Measurements from ENCODE around the gene FHIT.
A peak's percentile ranks its signal among the peaks of the same experiment; 100 is the strongest.

FHIT gene

DNA sequence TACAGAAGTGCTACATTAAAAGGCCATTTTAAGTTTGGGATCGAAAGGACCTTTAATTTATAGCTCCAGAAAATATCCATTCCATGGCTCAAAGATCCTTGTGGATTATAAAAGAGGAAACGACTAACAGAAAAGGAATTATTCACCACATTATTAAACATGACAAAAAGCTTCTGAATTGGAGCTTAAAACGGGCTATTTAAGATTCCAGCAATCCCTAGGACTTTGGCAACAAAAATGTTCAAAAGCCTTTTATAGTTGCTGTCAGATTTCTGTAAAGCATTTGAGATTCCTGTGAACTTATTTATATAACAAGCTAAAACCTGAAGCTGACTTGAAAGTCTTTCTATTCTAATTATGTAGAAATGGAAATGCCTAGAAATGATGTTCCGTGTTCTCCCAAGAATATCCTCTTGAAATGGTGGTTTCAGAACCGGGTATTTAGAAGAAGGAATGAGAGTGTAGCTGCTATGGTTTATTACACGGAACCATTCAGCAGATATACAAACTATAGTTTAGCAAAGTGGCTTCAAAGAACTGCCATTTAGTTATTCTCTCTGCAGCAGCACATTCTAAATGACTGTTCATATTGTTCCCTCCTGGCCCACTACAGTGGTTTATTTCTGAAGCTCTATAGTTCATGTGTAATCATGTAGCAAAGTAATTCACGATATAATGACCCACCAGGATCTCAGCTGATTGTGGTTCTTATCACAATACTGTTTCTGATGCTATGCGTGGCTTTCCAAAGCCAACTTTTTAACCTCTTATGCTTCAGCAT, 961.7 kb downstream of the FHIT start:
- intact Hi-C loops (cut with DNase I): no loop called here
- DNase-seq: no peak

DNA sequence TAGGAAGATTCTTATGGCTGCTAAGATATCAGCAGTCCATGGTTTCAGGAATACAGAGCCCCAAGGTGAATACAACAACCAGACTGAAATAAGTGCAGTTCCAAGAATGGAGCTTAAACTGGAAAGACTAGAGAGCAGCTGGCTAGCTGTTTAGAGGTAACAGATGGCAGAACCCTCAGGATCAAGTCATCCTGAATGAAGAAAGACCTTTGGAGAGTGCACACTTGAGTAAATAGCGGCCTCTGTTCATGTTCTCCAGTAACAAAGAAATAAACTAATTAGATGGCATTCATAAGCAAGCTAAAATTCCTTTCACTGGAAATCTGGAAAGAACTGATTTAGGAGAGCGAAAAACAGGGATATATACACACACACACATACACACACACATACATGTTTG, 968.4 kb downstream of the FHIT start:
- intact Hi-C loops (cut with DNase I): no loop called here
- no peak for DNase-seq

DNA sequence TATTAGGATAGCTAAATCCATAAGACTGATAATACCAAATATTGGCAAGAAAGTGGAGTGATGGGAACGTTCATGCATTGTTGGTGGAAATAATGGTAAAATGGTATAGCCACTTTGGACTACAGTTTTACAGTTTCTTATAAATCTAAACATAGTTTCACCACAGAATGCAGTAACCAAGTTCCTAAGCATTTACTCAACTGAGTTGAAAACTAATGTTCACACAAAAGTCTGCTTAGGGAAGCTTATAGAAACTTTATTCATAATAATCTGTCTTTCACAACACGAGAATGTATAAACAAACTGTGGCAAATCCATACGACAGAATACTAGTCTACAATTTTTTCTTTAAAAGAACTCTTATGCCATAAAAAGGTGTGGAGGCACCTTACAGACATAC, 969.3 kb downstream of the FHIT start:
- intact Hi-C loops (cut with DNase I): no loop called here

DNA sequence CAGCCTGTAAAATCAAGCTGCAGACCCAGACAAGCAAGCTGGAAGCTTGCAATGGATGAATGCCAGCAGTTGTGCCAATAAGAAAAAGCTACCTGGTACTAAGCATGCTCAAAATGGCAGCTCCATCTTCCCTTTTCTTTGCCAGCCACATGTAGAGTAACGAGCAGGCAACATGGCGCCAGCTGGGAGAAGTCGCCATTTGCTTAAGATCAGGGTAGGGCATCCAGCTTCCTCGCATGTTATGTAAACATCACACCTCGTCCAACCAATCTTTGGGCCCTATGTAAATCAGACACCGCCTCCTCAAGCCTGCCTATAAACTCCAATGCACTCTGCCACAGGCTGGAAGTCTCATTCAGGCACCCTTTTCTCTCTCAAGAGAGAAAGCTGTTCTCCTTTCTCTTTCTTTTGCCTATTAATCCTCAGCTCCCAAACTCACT, 973.9 kb downstream of the FHIT start:
- intact Hi-C loops (cut with DNase I): no loop called here
- DNase-seq: peak in 22 of 42 donors; percentile 3 to 56 (median 15)

More for the DNA sequence above, 969.3 kb downstream of the FHIT start:
- no peak for DNase-seq

DNA sequence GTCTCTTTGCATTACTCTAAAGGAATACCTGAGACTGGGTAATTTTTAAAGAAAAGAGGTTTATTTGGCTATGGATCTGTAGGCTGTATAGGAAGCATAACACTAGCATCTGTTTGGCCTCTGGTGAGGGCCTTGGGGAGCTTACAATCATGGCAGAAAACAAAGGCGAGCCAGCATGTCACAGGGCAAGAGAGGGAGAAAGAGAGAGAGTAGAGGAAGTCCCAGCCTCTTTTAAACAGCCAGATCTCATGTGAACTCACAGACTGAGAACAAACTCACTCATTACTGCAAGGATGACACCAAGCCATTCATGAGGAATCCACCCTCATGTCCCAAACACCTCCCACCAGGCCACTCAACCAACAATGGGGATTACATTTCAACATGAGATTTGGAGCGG, 974.6 kb downstream of the FHIT start:
- intact Hi-C loops (cut with DNase I): no loop called here
- no peak for DNase-seq

DNA sequence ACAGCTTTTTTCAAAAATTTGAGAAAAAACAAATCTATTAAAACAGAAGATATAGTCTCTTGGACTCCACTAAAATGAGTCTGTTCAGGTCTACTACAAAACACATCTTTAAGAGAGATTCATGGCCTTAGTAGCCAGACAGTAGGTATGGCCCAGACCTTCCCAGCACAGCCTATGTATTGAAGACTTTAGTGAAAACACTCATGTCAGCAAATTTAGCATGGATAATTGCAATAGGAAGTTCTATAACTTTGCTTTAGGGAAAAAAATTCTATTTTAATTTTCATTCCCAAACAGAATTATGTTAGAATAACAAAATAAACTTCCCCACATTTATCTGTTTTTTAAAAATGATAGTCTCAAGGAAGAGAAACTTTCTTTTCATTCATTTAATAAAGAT, 976.6 kb downstream of the FHIT start:
- intact Hi-C loops (cut with DNase I): no loop called here
- no peak for DNase-seq

DNA sequence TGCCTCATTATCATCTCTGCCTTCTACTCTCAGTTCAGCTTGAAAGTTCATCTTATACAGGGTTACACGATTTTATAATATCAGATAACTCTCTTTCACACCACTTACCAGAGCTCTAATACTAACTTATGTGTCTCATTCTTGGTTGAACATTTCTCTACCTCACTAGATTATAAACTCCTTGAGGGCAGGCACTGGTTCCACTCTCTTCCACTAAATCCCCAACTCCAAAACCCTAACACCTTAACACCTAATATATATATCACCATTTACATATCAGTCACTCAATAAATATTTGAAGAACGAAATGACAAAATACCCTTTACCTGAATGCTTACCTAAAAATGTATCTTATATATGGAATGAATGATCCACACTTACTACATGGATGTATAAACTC, 977.2 kb downstream of the FHIT start:
- no peak for DNase-seq
- intact Hi-C loops (cut with DNase I): no loop called here

DNA sequence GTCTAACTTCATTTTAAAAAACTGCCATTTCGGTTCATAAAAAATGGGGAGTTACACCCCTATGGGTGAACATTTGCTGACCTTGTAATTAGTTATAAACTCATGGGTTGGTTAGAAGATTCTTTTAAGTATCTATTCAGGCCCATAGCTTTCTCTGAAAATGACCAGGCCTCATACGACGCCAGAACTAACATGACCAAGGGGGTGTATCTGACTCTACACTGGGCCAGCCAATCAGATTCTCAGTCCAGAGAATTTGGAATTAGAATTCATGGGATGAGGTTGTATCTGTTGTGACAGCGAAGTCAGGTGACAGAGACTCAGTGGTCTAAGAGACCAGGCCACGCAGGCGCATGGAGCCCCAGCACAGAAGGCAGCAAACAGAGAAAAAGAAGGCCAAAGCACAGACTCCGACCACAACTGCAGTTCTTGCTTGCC, 981.4 kb downstream of the FHIT start:
- intact Hi-C loops (cut with DNase I): no loop called here
- no peak for DNase-seq

DNA sequence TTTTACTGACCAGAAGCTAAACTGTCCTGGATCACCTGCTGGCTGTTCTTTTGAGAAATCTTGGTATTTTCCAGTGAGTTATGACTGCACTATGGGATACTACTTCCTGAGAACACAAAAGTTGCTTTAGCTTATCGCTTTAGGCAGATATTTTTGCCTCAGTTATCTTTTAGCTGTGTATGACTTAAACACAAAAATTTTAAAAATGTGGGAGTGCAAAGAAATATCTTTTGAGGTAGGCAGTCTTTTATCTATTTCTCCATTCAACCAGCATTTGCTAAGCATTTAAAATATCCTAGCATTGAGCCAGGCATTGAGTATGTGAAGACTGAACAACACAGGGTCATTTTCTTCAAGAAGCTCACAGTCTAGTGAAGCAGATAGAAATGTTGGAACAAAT, 981.9 kb downstream of the FHIT start:
- DNase-seq: no peak
- intact Hi-C loops (cut with DNase I): no loop called here

DNA sequence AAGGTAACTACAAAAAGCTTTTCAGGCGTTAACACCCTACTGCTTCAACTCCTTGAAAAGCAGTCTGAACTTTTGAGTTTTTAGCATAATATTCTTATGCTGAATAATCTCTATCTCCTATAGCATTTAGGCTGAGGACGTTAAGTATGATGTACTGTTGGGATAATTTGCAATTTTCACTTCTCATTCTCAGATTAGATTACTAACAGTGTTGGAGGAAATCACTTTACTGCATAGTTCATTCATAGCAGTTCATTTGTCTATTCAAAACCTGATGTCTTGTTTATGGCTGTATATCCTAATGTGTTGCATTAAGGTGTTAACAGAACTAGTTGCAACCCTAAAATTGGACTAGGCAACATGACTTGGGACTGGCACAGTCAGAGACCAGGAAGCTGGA, 983.1 kb downstream of the FHIT start:
- intact Hi-C loops (cut with DNase I): no loop called here
- DNase-seq: no peak

DNA sequence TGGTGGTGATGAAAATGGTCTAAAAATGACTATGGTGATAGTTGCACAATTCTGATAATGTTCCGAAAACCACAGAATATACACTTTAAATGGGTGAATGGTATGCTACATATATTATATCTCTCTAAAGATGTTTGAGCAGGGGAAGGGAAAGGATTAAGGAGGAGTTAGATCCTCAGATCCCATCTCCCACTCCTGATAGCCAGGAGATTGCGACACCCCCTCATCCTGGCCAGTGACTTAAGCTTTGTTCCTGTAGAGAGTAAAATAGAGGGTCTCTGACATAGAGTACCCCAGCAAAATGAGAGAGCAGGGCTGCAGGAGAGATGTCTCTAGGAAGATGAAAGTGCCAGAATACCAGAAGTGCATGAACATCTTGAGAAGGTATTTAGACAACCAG, 984.8 kb downstream of the FHIT start:
- no peak for DNase-seq
- intact Hi-C loops (cut with DNase I): no loop called here

DNA sequence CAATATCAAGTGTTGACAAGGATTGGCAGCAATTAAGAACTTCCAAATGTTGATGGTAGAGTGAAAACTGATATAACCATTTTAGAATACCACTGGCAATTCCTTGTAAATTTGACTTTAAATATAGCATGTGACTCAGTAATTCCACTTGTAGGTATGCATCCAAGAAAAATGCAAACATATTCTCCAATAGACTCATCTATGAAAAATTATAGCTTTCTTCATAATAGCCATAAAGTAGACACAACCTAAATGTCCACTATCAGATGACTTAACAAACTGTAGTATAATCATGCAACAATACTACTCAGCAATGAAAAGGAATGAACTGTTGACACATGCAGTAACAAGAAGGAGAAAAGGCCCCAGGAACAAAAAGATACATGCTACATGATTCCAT, 988.1 kb downstream of the FHIT start:
- intact Hi-C loops (cut with DNase I): no loop called here
- no peak for DNase-seq

DNA sequence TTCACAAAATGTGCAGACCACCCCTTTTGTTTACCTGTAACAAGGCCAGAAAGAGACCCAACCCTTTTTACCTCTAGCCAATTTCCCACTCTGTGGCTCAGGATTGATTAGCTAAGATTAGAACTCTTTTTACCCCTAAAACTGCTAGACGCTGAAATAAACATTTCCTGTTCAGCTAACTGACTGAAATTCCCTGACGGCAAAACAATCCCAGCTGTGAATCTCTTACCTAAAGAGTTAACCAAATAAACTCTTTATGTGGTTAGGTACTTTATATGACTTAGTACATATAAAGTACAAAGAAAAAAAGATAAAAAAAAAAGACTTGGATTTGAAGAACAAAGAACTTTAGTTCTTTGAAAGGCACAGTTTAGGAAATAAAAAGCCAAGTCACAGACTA, 988.7 kb downstream of the FHIT start:
- intact Hi-C loops (cut with DNase I): no loop called here
- DNase-seq: no peak

DNA sequence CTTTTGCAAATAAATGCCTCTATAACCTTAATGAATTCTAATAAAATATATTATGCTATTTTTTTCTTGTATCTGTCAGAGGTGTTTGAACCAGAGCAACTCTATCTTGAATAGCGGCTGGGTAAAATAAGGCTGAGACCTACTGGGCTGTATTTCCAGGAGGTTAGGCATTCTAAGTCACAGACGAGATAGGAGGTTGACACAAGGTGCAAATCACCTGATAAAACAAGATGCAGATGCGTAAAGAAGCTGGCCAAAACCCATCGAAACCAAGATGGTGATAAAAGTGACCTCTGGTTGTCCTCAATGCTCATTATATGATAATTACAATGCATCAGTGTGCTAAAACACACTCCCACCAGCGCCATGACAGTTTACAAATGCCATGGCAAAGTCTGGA, 990.7 kb downstream of the FHIT start:
- intact Hi-C loops (cut with DNase I): no loop called here
- no peak for DNase-seq

DNA sequence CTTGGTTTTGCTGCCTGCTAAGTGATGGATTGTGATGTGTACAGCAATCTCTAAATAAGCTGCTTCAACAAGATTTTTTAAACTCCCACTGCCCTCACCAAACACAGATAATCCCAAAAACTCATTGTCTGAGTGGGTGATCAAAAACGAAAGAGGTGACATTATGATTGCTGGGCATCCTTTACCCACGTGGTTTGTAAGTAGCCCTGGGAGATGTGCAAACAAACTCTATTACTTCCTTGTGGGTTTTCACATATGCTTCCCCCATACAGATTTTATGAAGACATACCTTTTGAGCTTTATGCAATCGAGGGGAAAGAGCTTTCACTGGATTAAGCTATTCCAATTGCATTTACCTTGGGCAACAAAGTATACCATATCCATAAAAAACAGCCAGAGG, 1000.4 kb downstream of the FHIT start:
- no peak for DNase-seq
- intact Hi-C loops (cut with DNase I): no loop called here

DNA sequence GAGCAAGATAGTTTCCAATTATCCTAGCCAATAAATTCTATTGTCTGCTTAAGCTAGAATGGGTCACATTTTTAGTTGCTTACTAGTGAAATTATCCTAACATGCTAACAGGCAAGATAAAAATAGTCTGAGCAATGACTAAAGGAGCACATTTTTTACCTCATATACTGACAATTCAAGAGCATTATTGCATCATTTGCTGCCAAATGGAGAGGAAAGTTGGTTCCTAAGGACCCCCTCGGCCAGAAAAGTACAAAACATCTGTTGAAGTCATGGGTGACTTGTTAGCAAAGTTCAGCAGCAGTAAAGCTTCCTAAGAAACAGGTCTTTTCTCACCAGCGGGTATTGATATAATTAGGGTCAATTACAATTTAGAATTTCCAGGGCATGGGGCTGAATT, 1001.0 kb downstream of the FHIT start:
- intact Hi-C loops (cut with DNase I): no loop called here
- DNase-seq: no peak

DNA sequence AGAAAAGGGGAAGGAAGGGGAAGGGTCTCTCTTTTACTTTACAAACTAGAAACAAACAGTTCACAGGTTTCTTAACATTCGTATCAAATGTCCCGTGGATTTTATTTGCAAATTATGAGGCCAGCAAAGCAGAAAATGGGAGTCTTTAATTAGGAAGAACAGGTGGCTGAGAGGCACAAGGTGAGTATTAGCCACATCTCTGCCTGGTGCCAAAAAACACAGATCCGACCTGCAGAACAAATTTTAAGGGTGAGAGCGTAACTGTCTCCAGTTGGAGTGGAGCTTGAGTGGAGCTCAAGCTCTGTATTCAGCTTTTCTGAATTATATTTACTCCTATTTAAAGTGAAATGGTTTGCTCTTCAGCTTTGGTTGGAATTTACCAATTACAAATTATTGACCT, 1004.9 kb downstream of the FHIT start:
- intact Hi-C loops (cut with DNase I): no loop called here
- DNase-seq: no peak

DNA sequence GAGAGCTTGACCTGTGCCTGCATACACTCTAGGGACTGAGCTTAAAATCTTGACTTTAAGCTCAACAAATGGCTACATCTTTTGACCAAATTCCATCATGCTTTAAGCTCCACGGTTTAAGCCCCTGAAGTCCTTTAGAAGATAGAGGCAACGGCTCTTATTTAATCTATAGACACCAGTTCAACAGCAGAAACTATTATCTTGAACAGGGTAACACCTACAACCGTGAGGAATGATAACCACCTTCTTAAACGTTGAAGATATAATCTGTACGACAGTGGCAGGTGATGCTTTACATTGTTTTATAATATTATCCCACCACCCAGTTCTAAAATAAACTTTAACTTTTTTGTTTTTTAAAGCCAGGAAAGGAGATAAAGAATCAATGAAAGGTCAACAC, 1007.8 kb downstream of the FHIT start:
- no peak for DNase-seq
- intact Hi-C loops (cut with DNase I): no loop called here

DNA sequence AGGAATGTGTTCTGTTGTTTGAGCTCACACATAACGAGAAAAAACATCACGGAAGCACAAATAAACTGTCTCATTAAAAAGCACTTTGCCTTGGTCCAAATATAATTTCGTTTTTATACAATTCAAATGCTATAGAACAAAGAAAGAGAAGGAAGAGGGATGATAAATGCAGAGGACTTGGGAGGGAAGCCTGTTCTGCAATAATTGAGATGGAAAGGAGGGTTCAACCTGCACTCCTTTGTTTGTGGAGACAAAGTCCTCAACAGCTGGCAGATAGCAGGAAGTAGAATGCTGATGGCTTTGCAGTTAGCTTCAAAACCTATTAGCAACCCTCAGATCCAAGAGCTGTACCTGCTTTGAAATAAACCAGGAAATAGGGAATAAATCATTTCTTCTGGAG, 1010.8 kb downstream of the FHIT start:
- intact Hi-C loops (cut with DNase I): no loop called here
- DNase-seq: no peak

DNA sequence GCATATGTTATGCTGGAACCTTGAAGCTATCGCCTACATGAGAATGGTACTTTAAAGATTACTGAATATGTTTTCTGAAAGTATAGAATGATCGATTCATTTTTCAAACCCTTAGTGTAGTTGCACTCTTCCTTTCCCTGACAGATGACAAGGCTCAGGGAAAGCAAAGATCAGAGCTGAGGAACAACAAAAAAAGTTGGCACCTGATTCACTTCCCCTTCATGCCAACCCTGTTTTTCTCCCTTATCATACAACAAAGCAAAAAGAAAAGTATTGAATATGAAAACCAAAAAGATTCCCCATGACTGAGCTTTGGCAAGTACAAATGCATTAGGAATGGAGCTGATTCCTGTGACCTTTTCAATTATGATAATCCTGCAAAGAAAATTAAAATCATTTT, 1012.7 kb downstream of the FHIT start:
- DNase-seq: no peak
- intact Hi-C loops (cut with DNase I): no loop called here

DNA sequence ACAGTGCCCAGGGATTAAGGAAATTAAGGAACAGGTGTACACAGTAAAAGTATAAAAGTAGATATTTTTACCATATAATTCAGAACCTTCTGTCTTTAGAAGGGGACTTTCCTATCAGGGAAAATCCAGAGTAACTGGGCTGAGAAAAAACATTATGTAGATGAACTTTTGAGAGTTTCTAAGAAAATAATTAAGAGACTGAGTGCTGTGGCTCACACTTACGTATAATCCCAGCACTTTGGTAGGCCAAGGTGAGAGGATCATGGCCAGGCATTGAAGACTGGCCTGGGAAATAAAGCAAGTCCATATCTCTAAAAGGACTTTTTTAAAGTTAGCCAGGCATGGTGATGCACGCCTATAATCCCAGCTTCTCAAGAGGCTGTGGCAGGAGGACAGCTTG, 1021.8 kb downstream of the FHIT start:
- intact Hi-C loops (cut with DNase I): no loop called here
- no peak for DNase-seq

DNA sequence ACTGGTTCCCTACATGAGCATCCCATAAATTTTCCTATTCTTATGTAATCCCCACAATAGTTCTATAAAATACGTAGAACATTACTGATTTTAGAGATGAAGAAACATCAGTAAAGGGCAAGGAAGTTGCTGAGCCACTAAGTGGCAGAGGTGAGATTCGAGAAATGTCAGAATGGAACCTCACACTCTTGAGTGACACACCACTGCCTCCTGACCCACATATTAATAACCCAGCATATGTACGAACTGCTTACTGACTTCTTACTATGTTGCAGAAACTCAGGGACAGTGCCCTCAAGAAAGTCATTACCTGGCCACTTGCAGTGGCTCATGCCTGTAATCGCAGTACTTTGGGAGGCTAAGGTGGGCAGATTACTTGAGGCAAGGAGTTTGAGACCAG, 1022.4 kb downstream of the FHIT start:
- intact Hi-C loops (cut with DNase I): no loop called here
- DNase-seq: no peak
